ENCODE measurements around the gene SIX5.
A peak's percentile ranks its signal among the peaks of the same experiment; 100 is the strongest.

The SIX5 gene

GRCh38 chr19:45778010-45778661, 9.1 kb upstream of the SIX5 start:
- no peak for DNase-seq (ENCODE audit: insufficient read length, low spot score)
- FAIRE-seq = no peak

GRCh38 chr19:45777395-45777961, 8.4 kb upstream of the SIX5 start:
- DNase-seq (ENCODE audit: insufficient read length, low spot score) = no peak
- FAIRE-seq = no peak

GRCh38 chr19:45774765-45775164, 5.7 kb upstream of the SIX5 start:
- DNase-seq (ENCODE audit: insufficient read length, low spot score) (no peak), FAIRE-seq (no peak)

GRCh38 chr19:45773384-45773783, 4.3 kb upstream of the SIX5 start:
- no peak for DNase-seq (ENCODE audit: insufficient read length, low spot score)
- FAIRE-seq = no peak

GRCh38 chr19:45772912-45773311, 3.9 kb upstream of the SIX5 start:
- DNase-seq (ENCODE audit: insufficient read length, low spot score) (no peak), FAIRE-seq (no peak)

GRCh38 chr19:45772130-45772840, 3.2 kb upstream of the SIX5 start:
- FAIRE-seq (no peak), DNase-seq (ENCODE audit: insufficient read length, low spot score) (no peak)

- DNase-seq (ENCODE audit: insufficient read length, low spot score) = no peak
- no peak for FAIRE-seq
These were observed 2.4 kb upstream of the SIX5 start for GRCh38 chr19:45771311-45771933.

- DNase-seq (ENCODE audit: insufficient read length, low spot score) (peak; percentile 89), FAIRE-seq (peak; percentile 99)
These were observed 1.4 kb upstream of the SIX5 start for GRCh38 chr19:45770192-45771101.

- DNase-seq (ENCODE audit: insufficient read length, low spot score) = no peak
These were observed 754 bp upstream of the SIX5 start for GRCh38 chr19:45769821-45770191.

GRCh38 chr19:45768655-45768983, 433 bp downstream of the SIX5 start:
- no peak for DNase-seq (ENCODE audit: insufficient read length, low spot score)
- no peak for FAIRE-seq

More at GRCh38 chr19:45769821-45770191, 754 bp upstream of the SIX5 start:
- no peak for FAIRE-seq

- no peak for FAIRE-seq
- peak; percentile 56 for DNase-seq (ENCODE audit: insufficient read length, low spot score)
These were observed 984 bp downstream of the SIX5 start for GRCh38 chr19:45767881-45768654.

GRCh38 chr19:45767410-45767880, 1.6 kb downstream of the SIX5 start:
- FAIRE-seq (no peak), DNase-seq (ENCODE audit: insufficient read length, low spot score) (no peak)

GRCh38 chr19:45766869-45767346, 2.1 kb downstream of the SIX5 start:
- FAIRE-seq (no peak), DNase-seq (ENCODE audit: insufficient read length, low spot score) (no peak)

GRCh38 chr19:45766296-45766868, 2.7 kb downstream of the SIX5 start:
- FAIRE-seq = no peak

GRCh38 chr19:45765702-45766295, 3.3 kb downstream of the SIX5 start:
- DNase-seq (ENCODE audit: insufficient read length, low spot score) (no peak), FAIRE-seq (no peak)

More at GRCh38 chr19:45766296-45766868, 2.7 kb downstream of the SIX5 start:
- no peak for DNase-seq (ENCODE audit: insufficient read length, low spot score)

GRCh38 chr19:45764945-45765701, 3.9 kb downstream of the SIX5 start:
- FAIRE-seq (no peak), DNase-seq (ENCODE audit: insufficient read length, low spot score) (no peak)

- FAIRE-seq = no peak
- no peak for DNase-seq (ENCODE audit: insufficient read length, low spot score)
These were observed 4.6 kb downstream of the SIX5 start for GRCh38 chr19:45764475-45764874.

- DNase-seq (ENCODE audit: insufficient read length, low spot score) = no peak
- FAIRE-seq = no peak
These were observed 5.3 kb downstream of the SIX5 start for GRCh38 chr19:45763691-45764294.

All from GM19239 (cell line).